ENCODE results near the gene TBC1D5. TPM values are rescaled to one million over a fixed set of nuclear protein-coding genes. Genes with fewer than 3 reads are reported as not detected.
A peak's percentile ranks its signal among the peaks of the same experiment; 100 is the strongest.

The TBC1D5 gene
- total RNA-seq, 2 donors from 2014 or later, result 54.8 to 55.9 TPM

GRCh38 chr3:17753632-17753992 lies 11.2 kb upstream of the TBC1D5 start:
- H3K36me3 Mint-ChIP-seq, result no peaks in the 10 kb centered on the region
- no peaks in the 10 kb centered on the region for H3K9me3 Mint-ChIP-seq
- H3K27ac Mint-ChIP-seq, result no peak overlapping the region
- ATAC-seq (no peak), DNase-seq (ENCODE audit: low spot score in 2 of 2) (no peak)

GRCh38 chr3:17752876-17753631 lies 10.6 kb upstream of the TBC1D5 start:
- Mint-ChIP-seq H3K27ac (no peak overlapping the region), H3K9me3 (no peaks in the 10 kb centered on the region), H3K36me3 (no peaks in the 10 kb centered on the region)
- DNase-seq (ENCODE audit: low spot score in 2 of 2) (no peak), ATAC-seq (peak in 1 of 2 donors; percentile 51)

GRCh38 chr3:17752436-17752835 lies 10.0 kb upstream of the TBC1D5 start:
- Mint-ChIP-seq H3K9me3 (no peaks in the 10 kb centered on the region), H3K27ac (no peak overlapping the region), H3K36me3 (no peaks in the 10 kb centered on the region)
- DNase-seq (ENCODE audit: low spot score in 2 of 2) (no peak), ATAC-seq (no peak)

- Mint-ChIP-seq H3K27ac (peak overlapping the region in 1 of 2 donors; percentile 65), H3K36me3 (no peaks in the 10 kb centered on the region), H3K9me3 (no peaks in the 10 kb centered on the region)
- ATAC-seq (peak; percentile 45), DNase-seq (ENCODE audit: low spot score in 2 of 2) (no peak)
These were observed 7.4 kb upstream of the TBC1D5 start for GRCh38 chr3:17749705-17750293.

- Mint-ChIP-seq H3K9me3 (no peaks in the 10 kb centered on the region), H3K27ac (no peak overlapping the region), H3K36me3 (no peaks in the 10 kb centered on the region)
- ATAC-seq (peak; percentile 71 to 72), DNase-seq (ENCODE audit: low spot score in 2 of 2) (no peak)
These were observed 6.8 kb upstream of the TBC1D5 start for GRCh38 chr3:17749281-17749680.

GRCh38 chr3:17747890-17748247 lies 5.4 kb upstream of the TBC1D5 start:
- DNase-seq (ENCODE audit: low spot score in 2 of 2), result no peak

GRCh38 chr3:17747174-17747889 lies 4.9 kb upstream of the TBC1D5 start:
- DNase-seq (ENCODE audit: low spot score in 2 of 2) (no peak), ATAC-seq (no peak)
- Mint-ChIP-seq H3K9me3 (no peaks in the 10 kb centered on the region), H3K36me3 (no peaks in the 10 kb centered on the region), H3K27ac (no peak overlapping the region)

More at GRCh38 chr3:17747890-17748247, 5.4 kb upstream of the TBC1D5 start:
- no peaks in the 10 kb centered on the region for H3K9me3 Mint-ChIP-seq
- no peaks in the 10 kb centered on the region for H3K36me3 Mint-ChIP-seq
- ATAC-seq, result no peak
- no peak overlapping the region for H3K27ac Mint-ChIP-seq

GRCh38 chr3:17745894-17746293 lies 3.5 kb upstream of the TBC1D5 start:
- Mint-ChIP-seq H3K9me3 (no peaks in the 10 kb centered on the region), H3K27ac (no peak overlapping the region), H3K36me3 (peaks cover 0 to 2% of the 10 kb centered on the region in 2 donors)
- ATAC-seq (no peak), DNase-seq (ENCODE audit: low spot score in 2 of 2) (no peak)

GRCh38 chr3:17745301-17745700 lies 2.9 kb upstream of the TBC1D5 start:
- H3K36me3 Mint-ChIP-seq, result peaks cover 0 to 7% of the 10 kb centered on the region in 2 donors
- DNase-seq (ENCODE audit: low spot score in 2 of 2), result no peak
- no peak for ATAC-seq
- H3K9me3 Mint-ChIP-seq, result no peaks in the 10 kb centered on the region
- H3K27ac Mint-ChIP-seq, result no peak overlapping the region

GRCh38 chr3:17744693-17745092 lies 2.3 kb upstream of the TBC1D5 start:
- DNase-seq (ENCODE audit: low spot score in 2 of 2) (no peak), ATAC-seq (no peak)

GRCh38 chr3:17743658-17743995 lies 1.2 kb upstream of the TBC1D5 start:
- H3K36me3 Mint-ChIP-seq, result peaks cover 7 to 8% of the 10 kb centered on the region in 2 donors
- H3K9me3 Mint-ChIP-seq, result no peaks in the 10 kb centered on the region
- ATAC-seq (no peak), DNase-seq (ENCODE audit: low spot score in 2 of 2) (no peak)
- peak overlapping the region; percentile 92 to 93 for H3K27ac Mint-ChIP-seq

More at GRCh38 chr3:17744693-17745092, 2.3 kb upstream of the TBC1D5 start:
- Mint-ChIP-seq H3K27ac (no peak overlapping the region), H3K9me3 (no peaks in the 10 kb centered on the region), H3K36me3 (peaks cover under 1 to 7% of the 10 kb centered on the region in 2 donors)

- H3K27ac Mint-ChIP-seq, result peak overlapping the region; percentile 92 to 93
- DNase-seq (ENCODE audit: low spot score in 2 of 2), result no peak
- H3K9me3 Mint-ChIP-seq, result no peaks in the 10 kb centered on the region
- ATAC-seq, result peak in 1 of 2 donors; percentile 32
- peaks cover 7 to 8% of the 10 kb centered on the region in 2 donors for H3K36me3 Mint-ChIP-seq
These were observed 638 bp upstream of the TBC1D5 start for GRCh38 chr3:17742880-17743657.

GRCh38 chr3:17741621-17742101 lies 770 bp downstream of the TBC1D5 start:
- ATAC-seq (no peak), DNase-seq (ENCODE audit: low spot score in 2 of 2) (no peak)
- Mint-ChIP-seq H3K9me3 (no peaks in the 10 kb centered on the region), H3K36me3 (peaks cover 7 to 8% of the 10 kb centered on the region in 2 donors), H3K27ac (peak overlapping the region; percentile 93 to 95)

GRCh38 chr3:17740721-17741141 lies 1.7 kb downstream of the TBC1D5 start:
- DNase-seq (ENCODE audit: low spot score in 2 of 2), result no peak
- peak overlapping the region; percentile 25 to 93 for H3K27ac Mint-ChIP-seq
- H3K9me3 Mint-ChIP-seq, result no peaks in the 10 kb centered on the region
- no peak for ATAC-seq
- peaks cover 7 to 9% of the 10 kb centered on the region in 2 donors for H3K36me3 Mint-ChIP-seq

GRCh38 chr3:17738921-17739320 lies 3.5 kb downstream of the TBC1D5 start:
- no peak for DNase-seq (ENCODE audit: low spot score in 2 of 2)
- H3K27ac Mint-ChIP-seq, result peak overlapping the region in 1 of 2 donors; percentile 81
- ATAC-seq, result no peak
- peaks cover 7 to 19% of the 10 kb centered on the region in 2 donors for H3K36me3 Mint-ChIP-seq
- H3K9me3 Mint-ChIP-seq, result no peaks in the 10 kb centered on the region

GRCh38 chr3:17738219-17738618 lies 4.2 kb downstream of the TBC1D5 start:
- no peak for ATAC-seq
- Mint-ChIP-seq H3K27ac (no peak overlapping the region), H3K9me3 (no peaks in the 10 kb centered on the region), H3K36me3 (peaks cover 7 to 22% of the 10 kb centered on the region in 2 donors)
- no peak for DNase-seq (ENCODE audit: low spot score in 2 of 2)

GRCh38 chr3:17737591-17737990 lies 4.8 kb downstream of the TBC1D5 start:
- DNase-seq (ENCODE audit: low spot score in 2 of 2) (no peak), ATAC-seq (no peak)
- no peak overlapping the region for H3K27ac Mint-ChIP-seq
- H3K36me3 Mint-ChIP-seq, result peaks cover 7 to 28% of the 10 kb centered on the region in 2 donors
- H3K9me3 Mint-ChIP-seq, result no peaks in the 10 kb centered on the region
